HG03135 (cell line): ENCODE measurements around the gene TMEM123.

ENCODE experiments used
- ATAC-seq: cut with Tn5 transposase; IDR thresholded peaks from one replicate; pipeline ENCODE4 v1.9.1; 2021; ENCODE audit warnings: mild to moderate bottlenecking, moderate library complexity; ENCODE audit not compliant: unreplicated experiment

The TMEM123 gene

GRCh38 chr11:102427068-102427467 is 25.5 kb downstream of the TMEM123 start:
- ATAC-seq = no peak

GRCh38 chr11:102426570-102426969 is 26.0 kb downstream of the TMEM123 start:
- ATAC-seq = no peak

GRCh38 chr11:102426000-102426399 is 26.6 kb downstream of the TMEM123 start:
- no peak for ATAC-seq

DNA sequence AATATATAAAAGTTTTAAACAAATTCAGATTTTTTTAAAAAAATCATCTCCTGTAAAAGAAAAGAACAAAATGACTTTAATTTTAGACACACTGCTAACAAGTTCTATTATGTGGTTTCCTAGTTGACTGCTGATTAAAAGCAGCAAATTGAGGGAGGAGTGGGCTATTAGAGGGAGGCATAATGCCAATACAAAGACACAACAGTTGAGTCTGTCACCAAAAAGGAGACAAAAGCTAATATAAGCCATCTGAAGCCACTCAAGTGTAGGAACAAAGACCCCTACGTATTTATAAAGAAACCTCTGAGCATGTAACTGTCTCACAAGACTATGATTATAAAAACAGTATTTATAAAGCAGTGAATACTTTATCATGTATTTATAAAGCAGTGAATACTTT is 28.6 kb downstream of the TMEM123 start:
- ATAC-seq = no peak

DNA sequence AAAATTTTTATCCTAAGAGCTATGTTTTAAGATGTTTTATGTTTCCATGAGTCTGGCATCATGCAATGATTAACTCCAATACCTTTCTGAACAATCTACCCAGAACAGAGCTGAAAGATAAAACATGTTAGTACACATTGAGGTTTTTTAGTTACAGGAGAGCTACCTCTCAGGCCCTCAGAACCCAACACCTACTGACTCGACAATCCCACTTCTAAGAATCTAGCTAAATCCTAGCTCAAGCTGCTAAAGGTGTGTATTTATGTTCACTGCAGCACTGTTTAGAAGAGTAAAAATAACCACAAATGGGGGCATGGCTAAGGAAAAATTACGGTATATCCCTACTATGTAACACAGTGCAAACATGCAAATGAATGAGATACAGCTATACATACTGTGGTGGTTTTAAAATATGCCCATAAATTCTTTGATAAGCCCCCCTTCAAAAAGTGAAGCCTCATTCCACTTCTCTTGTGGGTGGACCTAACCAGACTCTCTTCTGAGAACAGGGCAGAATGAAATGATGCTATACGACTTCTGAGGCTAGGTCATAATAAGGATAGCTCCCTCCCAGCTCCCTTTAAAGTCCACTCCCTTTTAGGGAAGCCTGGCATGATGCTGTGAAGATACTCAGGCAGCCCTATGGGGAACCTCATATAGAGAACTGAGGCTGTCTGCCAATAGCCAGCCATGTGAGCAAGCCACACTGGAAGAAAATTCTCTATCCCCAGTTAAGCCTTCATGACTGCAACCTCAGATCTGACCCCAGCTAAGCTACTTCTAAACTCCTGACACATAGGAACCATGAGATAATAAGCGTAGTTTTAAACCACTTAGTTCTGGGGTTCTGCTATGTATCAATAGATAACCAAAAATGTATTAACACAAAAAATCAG is 29.5 kb downstream of the TMEM123 start:
- ATAC-seq = no peak

DNA sequence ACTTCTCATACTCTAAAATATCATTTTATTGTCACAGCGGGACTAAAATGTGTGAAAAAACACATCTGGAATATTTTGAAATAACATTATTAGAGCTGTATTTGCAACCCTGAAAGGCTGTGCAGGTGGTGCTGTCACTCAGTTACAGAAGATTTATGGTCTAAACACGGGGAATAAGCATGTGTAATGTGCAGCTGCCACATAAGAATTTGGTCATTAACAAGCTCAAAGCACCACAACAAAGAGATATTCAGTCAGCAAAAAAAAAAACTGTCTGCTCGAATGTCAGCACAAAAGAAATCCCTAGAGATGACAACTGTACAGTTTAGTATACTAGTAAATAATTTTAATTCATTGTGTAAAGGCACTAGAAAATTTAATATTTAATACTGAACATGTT is 31.3 kb downstream of the TMEM123 start:
- ATAC-seq = no peak

DNA sequence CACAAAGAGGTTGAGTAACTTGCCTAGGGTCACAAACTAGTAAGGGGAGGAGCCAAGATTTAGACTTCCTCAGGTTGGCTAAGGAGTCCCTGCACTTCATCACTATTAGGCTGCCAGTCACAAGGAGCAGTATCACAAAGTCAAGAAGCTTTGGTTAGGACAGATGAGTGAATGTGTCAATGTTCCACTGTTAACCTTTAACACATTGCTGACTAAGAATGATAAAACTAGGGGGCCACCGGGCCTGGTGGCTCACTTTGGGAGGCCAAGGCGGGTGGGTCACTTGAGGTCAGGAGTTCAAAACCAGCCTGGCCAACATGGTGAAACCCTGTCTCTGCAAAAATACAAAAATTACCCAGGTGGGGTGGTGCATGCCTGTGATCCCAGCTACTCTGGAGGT is 32.0 kb downstream of the TMEM123 start:
- peak; percentile 87 for ATAC-seq

DNA sequence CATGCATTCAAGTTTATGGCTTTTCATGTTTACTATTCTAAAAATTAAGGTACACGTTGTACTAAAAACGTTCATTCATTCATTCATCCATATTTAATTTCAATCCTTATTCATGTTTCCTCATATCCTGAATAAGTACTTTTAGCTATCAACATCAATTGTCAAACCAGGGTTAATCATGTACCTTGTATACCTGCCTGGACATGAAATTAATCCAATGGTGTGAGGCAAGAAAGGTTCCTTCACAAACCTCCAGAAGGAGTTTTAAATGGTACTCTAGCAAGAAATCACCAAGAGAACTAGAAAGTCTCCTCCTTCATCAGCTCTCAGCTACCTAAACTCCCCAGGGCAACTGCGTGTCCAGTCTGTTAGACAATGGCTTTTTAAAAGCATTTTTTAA is 33.4 kb downstream of the TMEM123 start:
- ATAC-seq = no peak

GRCh38 chr11:102416976-102417375 is 35.6 kb downstream of the TMEM123 start:
- ATAC-seq = no peak

- ATAC-seq = no peak
Observed at GRCh38 chr11:102415304-102415916, 37.2 kb downstream of the TMEM123 start.

GRCh38 chr11:102414559-102414958 is 38.0 kb downstream of the TMEM123 start:
- no peak for ATAC-seq

- no peak for ATAC-seq
Observed at GRCh38 chr11:102413497-102413896, 39.1 kb downstream of the TMEM123 start.

- ATAC-seq = no peak
Observed at GRCh38 chr11:102411142-102411541, 41.4 kb downstream of the TMEM123 start.

DNA sequence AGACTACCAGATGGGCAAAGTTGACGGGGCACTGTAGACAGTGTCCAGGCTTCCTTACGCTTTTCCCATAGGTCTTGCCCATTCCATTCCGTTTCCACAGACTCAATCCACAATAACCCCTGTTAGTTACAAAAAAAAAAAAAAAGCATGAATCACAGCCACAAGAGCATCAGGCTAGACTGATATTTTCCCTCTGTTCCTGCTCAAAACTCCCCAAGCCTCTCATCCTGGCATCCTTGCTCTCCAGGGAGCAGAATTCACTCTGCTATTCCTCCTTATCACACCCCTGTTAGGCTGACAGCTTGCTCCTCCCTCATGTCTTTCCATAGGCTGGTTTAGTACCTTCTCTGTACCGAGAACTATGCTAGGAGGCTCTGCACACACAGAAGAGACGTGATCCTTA is 42.2 kb downstream of the TMEM123 start:
- ATAC-seq = no peak

GRCh38 chr11:102408339-102408738 is 44.2 kb downstream of the TMEM123 start:
- ATAC-seq = no peak

DNA sequence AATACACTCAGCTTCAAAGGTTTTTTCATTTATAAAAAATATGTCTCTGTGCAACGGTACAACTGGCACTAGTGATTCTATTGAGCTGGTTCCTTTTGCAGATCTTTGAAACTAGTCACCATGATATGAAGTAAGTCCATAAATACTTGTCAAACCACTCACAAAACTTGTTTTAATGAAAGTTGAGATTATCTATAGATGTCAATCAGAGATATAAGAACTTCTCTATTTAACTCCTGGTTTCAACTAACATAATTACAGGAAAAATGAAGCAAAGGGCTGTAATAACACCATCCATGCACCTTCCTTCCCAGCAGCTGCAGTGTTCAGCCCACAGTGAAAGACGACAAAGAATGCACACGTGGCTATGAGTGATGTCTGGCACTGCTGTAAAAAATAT is 44.7 kb downstream of the TMEM123 start:
- ATAC-seq = no peak

- ATAC-seq = no peak
Observed at GRCh38 chr11:102406099-102406498, 46.5 kb downstream of the TMEM123 start.

DNA sequence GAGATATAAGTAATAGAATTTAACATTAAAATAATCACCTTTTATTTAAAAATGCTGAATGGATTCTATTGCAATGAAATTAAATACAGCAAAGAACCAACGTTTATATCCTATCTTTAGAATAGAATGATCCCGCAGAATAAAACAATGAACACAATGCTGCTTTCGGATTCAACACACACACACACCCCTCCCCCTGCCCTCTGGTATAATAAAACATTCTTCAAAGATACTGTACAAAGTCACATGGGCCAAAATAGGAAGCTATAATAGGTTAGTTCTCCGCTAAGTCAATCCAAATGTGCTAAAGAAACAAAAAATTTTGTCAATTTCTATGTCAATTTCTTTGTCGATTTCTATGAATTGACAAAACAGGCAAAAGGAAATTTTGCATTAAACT is 47.1 kb downstream of the TMEM123 start:
- no peak for ATAC-seq

- no peak for ATAC-seq
Observed at GRCh38 chr11:102402548-102402947, 50.0 kb downstream of the TMEM123 start.

DNA sequence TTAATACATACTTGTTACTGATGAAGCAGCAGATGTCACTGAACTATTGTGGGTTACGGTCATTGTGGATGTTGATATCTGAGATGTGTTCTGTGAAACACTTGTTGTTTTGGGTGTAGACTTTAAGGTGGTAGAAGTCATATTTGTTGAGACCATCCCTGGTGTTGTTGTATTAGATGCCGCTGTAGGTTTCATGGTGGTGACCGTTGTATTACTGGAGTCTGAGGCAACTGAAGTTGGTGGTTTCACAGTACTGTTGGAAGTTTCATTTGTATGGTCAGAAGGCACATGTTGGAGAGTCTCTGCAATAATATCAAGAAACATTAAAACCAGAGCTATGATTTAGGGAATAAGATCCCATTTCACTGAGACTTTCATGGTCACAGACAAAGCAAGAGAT is 50.7 kb downstream of the TMEM123 start:
- ATAC-seq = no peak

GRCh38 chr11:102400603-102401002 is 52.0 kb downstream of the TMEM123 start:
- no peak for ATAC-seq

DNA sequence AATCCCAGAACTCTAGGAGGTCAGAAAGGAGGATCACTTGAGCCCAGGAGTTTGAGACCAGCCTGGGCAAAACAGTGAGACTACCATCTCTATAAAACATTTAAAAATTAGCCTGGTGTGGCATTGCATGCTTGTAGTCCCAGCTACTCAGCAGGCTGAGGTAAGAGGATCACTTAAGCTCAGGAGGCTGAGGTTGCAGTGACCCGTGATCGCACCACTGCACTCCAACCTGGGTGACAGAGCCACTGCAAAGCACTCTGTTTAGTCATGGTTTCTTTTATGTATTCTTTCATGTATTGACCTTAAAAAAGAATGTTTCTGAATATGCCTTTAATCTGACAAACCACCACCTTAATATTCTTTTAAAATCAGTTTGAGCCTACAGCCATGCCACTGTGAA is 53.4 kb downstream of the TMEM123 start:
- no peak for ATAC-seq
